WTC11 (cell line): ENCODE measurements around the gene PICALM. TPM values are rescaled to one million over a fixed set of nuclear protein-coding genes. Genes with fewer than 3 reads are reported as not detected.
A peak's percentile ranks its signal among the peaks of the same experiment; 100 is the strongest.

Experiments
- ATAC-seq: fragments of 200-7000 bp; cut with Tn5 transposase; 2 replicates; pipeline ENCODE4 v1.10.0; 2021; ENCODE audit warnings: mild to moderate bottlenecking, moderate library complexity
- CTCF ChIA-PET: fragments of 300-600 bp; sonication (Branson Sonifier 250); formaldehyde crosslinking; loops from one replicate; lab custom pipeline; 2021; ENCODE audit warnings: antibody characterized with exemption; lab: Charles Lee
- POLR2A ChIA-PET: fragments of 350-600 bp; sonication (Branson Sonifier 250); formaldehyde crosslinking; loops from one replicate; lab custom pipeline; 2021; ENCODE audit warnings: antibody characterized with exemption; lab: Charles Lee
- DNase-seq: peaks from one replicate; pipeline ENCODE4 v3.0.0; 2021; ENCODE audit warnings: low spot score
- H3K27ac Mint-ChIP-seq: 2 replicates; pipeline ENCODE4 v1.8.0; 2021; ENCODE audit warnings: mixed read lengths
- H3K27me3 Mint-ChIP-seq: 2 replicates; pipeline ENCODE4 v1.8.0; 2021; ENCODE audit warnings: low read depth, mild to moderate bottlenecking, moderate library complexity, mixed read lengths
- H3K36me3 Mint-ChIP-seq: 2 replicates; pipeline ENCODE4 v1.8.0; 2021; ENCODE audit warnings: mixed read lengths
- H3K4me1 Mint-ChIP-seq: 2 replicates; pipeline ENCODE4 v1.8.0; 2022; ENCODE audit warnings: mixed read lengths
- H3K4me3 Mint-ChIP-seq: 2 replicates; pipeline ENCODE4 v1.8.0; 2021; ENCODE audit warnings: mild to moderate bottlenecking, moderate library complexity, mixed read lengths
- H3K9me3 Mint-ChIP-seq: 2 replicates; pipeline ENCODE4 v1.8.0; 2021; ENCODE audit warnings: mixed read lengths
- AR ChIP-seq: fragments of 250-450 bp; sonication (Bioruptor Pico); IDR thresholded peaks from 2 replicates; pipeline ENCODE4 v1.9.0; 2021; ENCODE audit warnings: mild to moderate bottlenecking
- ATF6 ChIP-seq: sonication (generic); formaldehyde crosslinking; IDR thresholded peaks from 2 replicates; pipeline ENCODE4 v1.8.1; 2023; ENCODE audit warnings: mild to moderate bottlenecking, missing genetic modification reagents
- CREB1 ChIP-seq: sonication (generic); formaldehyde crosslinking; IDR thresholded peaks from 2 replicates; pipeline ENCODE4 v1.8.0; 2023; ENCODE audit warnings: mild to moderate bottlenecking, missing genetic modification reagents
- ESRRA ChIP-seq: sonication (generic); formaldehyde crosslinking; IDR thresholded peaks from 2 replicates; pipeline ENCODE4 v1.8.1; 2022; ENCODE audit warnings: mild to moderate bottlenecking, missing genetic modification reagents, borderline replicate concordance
- FOXK1 ChIP-seq: sonication (generic); formaldehyde crosslinking; IDR thresholded peaks from 2 replicates; pipeline ENCODE4 v1.8.0; 2022; ENCODE audit warnings: mild to moderate bottlenecking, moderate library complexity, missing genetic modification reagents
- MAX ChIP-seq: sonication (generic); formaldehyde crosslinking; IDR thresholded peaks from 2 replicates; pipeline ENCODE4 v1.8.0; 2022; ENCODE audit warnings: mild to moderate bottlenecking, missing genetic modification reagents
- NFATC4 ChIP-seq: fragments of 250-450 bp; sonication (Bioruptor Pico); IDR thresholded peaks from 2 replicates; pipeline ENCODE4 v1.9.0; 2021; ENCODE audit warnings: mild to moderate bottlenecking
- PRDM15 ChIP-seq: sonication (generic); formaldehyde crosslinking; IDR thresholded peaks from 2 replicates; pipeline ENCODE4 v1.8.0; 2022; ENCODE audit warnings: missing genetic modification reagents
- TEAD4 ChIP-seq: sonication (generic); formaldehyde crosslinking; IDR thresholded peaks from 2 replicates; pipeline ENCODE4 v1.8.0; 2022; ENCODE audit warnings: mild to moderate bottlenecking, missing genetic modification reagents
- ZNF138 ChIP-seq: sonication (generic); formaldehyde crosslinking; conservative IDR thresholded peaks from 2 replicates; pipeline ENCODE4 v1.8.1; 2022; ENCODE audit warnings: mild to moderate bottlenecking, moderate library complexity, missing genetic modification reagents
- ZNF281 ChIP-seq: sonication (generic); formaldehyde crosslinking; IDR thresholded peaks from 2 replicates; pipeline ENCODE4 v1.8.0; 2023; ENCODE audit warnings: mild to moderate bottlenecking, missing genetic modification reagents
- total RNA-seq: library from RNA; stranded (reverse); gene quantifications from 3 replicates; pipeline ENCODE4 v1.2.3, GENCODE V29; 2021

Gene PICALM
- total RNA-seq, 1 experiment from 2014 or later = 69.9 TPM

- TF ChIP-seq FOXK1 (CRISPR knock-in tag) (no peak), MAX (CRISPR knock-in tag) (no peak), NFATC4 (CRISPR knock-in tag) (no peak), PRDM15 (CRISPR knock-in tag) (no peak), TEAD4 (CRISPR knock-in tag) (no peak)
These were observed 1.5 kb upstream of the PICALM start (continued) for GRCh38 chr11:86070142-86071056.

- Mint-ChIP-seq H3K4me1 (peaks cover 35% of the 10 kb centered on the region), H3K4me3 (peak overlapping the region; percentile 99), H3K27me3 (no peaks in the 10 kb centered on the region), H3K9me3 (no peaks in the 10 kb centered on the region)
- POLR2A ChIA-PET = interaction anchor here (0.6 to 2.8 kb wide), 8 partner anchors 15 to 422 kb away, joined by 3 to 13 read pairs (median 4); partner anchors contain the start of genes EED and TMEM126A
- CTCF ChIA-PET = interaction anchor here (0.5 to 3.4 kb wide), 6 partner anchors 28 to 214 kb away, joined by 3 to 35 read pairs (median 5); partner anchors contain the start of gene CCDC83
- no peak for DNase-seq
- no peak for TF ChIP-seq ZNF138
- no peak for TF ChIP-seq ATF6 (CRISPR knock-in tag)
- no peak for TF ChIP-seq PRDM15 (CRISPR knock-in tag)
- TF ChIP-seq CREB1 (CRISPR knock-in tag) = 0 out of 2 replicates have a peak, but pooled peaks have one; percentile 7
- peak; percentile 57; the same call in 1 of the 2 replicates for TF ChIP-seq AR (CRISPR knock-in tag)
- TF ChIP-seq MAX (CRISPR knock-in tag) = peak; percentile 10; the same call in 1 of the 2 replicates
- TF ChIP-seq ZNF281 (CRISPR knock-in tag) = no peak
- TF ChIP-seq ESRRA (CRISPR knock-in tag) = no peak
- TF ChIP-seq, all 79 proteins: peak for 3
- peak overlapping the region; percentile 98 for H3K27ac Mint-ChIP-seq
- ATAC-seq = peak; percentile 52
- H3K36me3 Mint-ChIP-seq = no peaks in the 10 kb centered on the region
These were observed 671 bp upstream of the PICALM start for GRCh38 chr11:86069408-86070101.
